GM21825 (cell line): ENCODE results near the gene POLA2.
"Not testable (repeated sequence)": the region's sequence is repeated elsewhere in the genome, so short reads cannot be mapped to it uniquely, and the experiment has no call there.

Experiments used
- ATAC-seq: cut with Tn5 transposase; IDR thresholded peaks from one replicate; pipeline ENCODE4 v1.9.1; 2021; ENCODE audit warnings: mild to moderate bottlenecking, moderate library complexity; ENCODE audit not compliant: unreplicated experiment

The POLA2 gene

DNA sequence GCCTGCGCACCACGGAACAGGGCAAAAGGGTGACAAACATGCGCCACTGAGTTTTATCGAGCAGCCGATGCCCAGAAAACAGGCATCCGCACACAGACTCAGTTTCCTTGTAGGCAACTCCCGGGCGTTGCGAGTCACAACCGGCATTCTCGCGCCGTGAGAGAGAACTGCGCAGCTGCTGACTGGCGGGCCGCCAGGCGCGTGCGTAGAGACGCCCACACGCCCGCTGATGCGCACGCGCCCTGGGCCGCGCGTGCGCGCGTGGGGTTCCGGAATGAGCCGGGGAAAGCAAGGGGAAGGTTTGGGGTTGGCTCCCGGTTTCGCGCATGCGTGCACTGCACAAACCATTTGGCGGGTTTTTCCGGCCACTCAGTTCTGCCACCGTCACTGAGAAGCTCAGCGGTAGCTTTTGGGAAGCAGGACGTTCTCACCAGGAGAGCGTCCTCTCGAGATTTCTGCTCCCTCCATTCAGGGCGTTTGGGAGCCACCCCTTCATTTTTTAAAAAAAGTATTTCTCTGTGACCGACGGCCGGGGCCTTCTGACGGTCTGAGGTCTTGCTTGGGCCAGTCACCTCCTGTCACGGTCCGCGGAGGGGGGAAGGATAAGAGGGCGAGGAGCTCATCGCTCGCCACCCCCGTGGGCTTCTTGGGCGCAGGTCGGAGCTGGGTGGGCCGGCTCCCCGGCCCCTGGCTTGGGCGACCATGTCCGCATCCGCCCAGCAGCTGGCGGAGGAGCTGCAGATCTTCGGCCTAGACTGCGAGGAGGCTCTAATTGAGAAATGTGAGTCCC is at the start of gene POLA2:
Gene POLA2 (plus strand): TSS at position 372 of the 790 bp plus-strand sequence. CDS start 331 bp downstream, at position 703.
- peak; percentile 79 for ATAC-seq

- ATAC-seq = no peak
Observed at GRCh38 chr11:65212226-65212801, 49.4 kb upstream of the POLA2 start.

DNA sequence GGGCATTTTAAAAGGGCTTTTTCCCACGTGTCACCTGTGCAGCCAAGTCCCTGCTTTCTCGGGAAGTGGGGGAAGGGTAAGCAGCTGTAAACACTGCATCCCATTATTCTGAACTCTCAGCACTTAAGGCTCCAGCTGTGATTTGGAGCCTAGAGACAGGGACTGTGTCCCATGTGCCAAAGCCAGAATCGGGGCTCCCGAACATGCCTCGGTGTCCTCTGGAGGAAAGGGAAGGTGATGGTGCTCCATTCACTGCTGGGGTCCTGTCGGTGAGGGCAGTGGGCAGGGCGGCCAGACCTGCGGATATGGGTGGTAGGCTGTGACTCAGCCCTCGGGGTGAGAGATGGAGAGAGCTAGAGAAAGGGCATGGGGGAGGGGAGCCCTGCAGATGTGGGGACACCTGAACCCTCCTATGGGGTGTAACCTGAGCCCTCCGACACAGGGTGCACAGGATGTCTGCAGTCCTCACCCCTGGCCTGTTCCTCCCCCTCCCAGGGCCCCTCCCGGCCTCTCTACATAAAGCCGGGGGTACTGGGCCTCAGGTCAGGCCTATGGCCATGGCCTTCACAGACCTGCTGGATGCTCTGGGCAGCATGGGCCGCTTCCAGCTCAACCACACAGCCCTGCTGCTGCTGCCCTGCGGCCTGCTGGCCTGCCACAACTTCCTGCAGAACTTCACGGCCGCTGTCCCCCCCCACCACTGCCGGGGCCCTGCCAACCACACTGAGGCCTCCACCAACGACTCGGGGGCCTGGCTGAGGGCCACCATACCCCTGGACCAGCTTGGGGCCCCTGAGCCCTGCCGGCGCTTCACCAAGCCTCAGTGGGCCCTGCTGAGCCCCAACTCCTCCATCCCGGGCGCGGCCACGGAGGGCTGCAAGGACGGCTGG is 48.2 kb upstream of the POLA2 start:
- no peak for ATAC-seq

DNA sequence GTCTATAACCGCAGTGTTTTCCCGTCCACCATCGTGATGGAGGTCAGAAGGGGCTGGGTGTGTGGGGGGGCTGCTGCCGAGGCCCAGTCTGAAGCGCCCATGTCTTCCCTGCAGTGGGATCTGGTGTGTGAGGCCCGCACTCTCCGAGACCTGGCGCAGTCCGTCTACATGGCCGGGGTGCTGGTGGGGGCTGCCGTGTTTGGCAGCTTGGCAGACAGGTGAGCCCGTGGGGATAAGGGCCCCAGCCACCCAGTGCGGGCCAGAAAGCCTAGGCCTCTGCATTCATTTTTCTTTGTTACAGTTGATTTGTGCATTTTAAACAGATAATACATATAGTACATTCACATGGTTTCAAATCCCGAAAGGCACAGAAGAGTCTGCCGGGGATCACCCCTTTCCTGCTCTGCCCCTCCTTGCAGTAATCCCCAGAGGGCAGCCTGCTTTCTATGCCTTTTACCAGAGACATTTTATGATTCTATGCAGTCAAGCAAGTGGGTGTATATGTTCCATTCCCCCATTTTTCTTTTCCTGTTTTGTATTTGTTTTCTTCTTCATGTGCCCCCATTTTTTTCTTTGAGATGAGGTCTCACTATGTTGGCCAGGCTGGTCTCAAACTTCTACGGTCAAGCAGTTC is 47.4 kb upstream of the POLA2 start:
- ATAC-seq = no peak

DNA sequence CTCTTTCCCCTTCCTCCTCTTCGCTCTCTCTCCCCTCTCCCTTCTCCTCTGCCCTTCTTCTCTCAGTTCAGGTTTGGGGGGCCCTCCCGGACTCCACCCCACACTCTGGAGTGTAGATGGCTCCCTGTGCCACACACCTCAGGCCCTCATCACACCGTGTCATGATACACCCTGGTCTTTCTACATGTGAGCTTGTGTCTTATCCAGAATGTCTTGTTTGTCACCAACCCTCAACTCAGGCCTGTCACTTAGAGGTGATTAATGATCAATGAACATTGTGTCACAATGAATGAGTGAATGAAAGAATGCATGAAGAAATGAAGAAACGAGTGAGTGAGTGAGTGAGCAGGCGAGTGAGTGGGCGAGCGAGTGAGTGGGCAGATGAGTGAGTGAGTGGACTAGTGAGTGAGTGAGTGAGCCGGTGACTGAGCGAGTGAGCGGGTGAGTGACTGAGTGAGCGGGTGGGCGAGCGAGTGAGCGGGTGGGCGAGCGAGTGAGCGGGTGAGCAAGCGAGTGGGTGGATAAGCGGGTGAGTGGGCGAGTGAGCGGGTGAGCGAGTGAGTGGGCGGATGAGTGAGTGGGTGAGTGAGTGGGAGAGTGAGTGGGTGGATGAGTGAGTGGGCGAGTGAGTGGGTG is 46.2 kb upstream of the POLA2 start:
- ATAC-seq = no peak

DNA sequence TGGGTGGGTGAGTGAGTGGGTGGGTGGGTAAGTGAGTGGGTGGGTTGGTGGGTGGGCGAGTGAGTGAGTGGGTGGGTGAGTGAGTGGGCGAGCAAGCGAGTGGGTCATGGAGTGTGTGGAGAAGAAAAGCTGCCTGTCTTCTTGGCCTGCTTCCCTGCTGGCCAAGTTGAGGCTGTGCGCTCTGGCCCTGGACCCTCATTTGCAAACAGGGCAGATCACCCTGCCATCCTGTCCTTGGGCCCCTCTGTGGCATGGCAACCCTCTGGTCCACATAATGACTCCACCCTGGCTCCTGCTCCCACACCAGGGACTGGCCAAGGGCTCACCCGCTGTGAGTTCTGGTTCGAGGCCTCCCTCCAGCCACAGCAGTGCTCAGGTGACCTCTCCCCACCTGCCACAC is 44.9 kb upstream of the POLA2 start:
- no peak for ATAC-seq

- ATAC-seq = no peak
Observed at GRCh38 chr11:65217441-65218423, 44.0 kb upstream of the POLA2 start.

- ATAC-seq = no peak
Observed at GRCh38 chr11:65218446-65218845, 43.3 kb upstream of the POLA2 start.

GRCh38 chr11:65219930-65220213 is 41.9 kb upstream of the POLA2 start:
- no peak for ATAC-seq

- ATAC-seq = no peak
Observed at GRCh38 chr11:65221026-65221425, 40.7 kb upstream of the POLA2 start.

DNA sequence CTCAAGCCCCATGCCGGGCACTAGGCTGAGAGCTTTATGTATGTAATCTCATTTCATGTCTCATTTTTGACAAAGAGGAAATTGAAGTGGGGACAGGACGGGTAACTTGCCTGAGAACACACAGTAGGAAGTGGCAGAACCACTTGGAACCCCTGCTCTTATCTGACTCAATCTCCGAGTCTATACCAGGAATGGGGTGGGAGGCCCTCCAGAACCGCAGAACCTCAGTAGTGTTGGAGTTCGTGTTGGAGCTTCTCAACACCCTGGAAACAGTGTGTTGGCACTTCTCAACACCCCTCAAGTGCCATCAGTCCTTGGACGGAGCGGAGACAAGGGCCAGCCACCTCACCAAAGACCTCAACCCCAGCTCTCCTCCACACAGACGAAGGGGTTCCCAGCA is 38.8 kb upstream of the POLA2 start:
- no peak for ATAC-seq

GRCh38 chr11:65224930-65225278 is 36.9 kb upstream of the POLA2 start:
- no peak for ATAC-seq

- no peak for ATAC-seq
Observed at GRCh38 chr11:65225279-65226102, 36.3 kb upstream of the POLA2 start.

- ATAC-seq = no peak
Observed at GRCh38 chr11:65226103-65226442, 35.7 kb upstream of the POLA2 start.

DNA sequence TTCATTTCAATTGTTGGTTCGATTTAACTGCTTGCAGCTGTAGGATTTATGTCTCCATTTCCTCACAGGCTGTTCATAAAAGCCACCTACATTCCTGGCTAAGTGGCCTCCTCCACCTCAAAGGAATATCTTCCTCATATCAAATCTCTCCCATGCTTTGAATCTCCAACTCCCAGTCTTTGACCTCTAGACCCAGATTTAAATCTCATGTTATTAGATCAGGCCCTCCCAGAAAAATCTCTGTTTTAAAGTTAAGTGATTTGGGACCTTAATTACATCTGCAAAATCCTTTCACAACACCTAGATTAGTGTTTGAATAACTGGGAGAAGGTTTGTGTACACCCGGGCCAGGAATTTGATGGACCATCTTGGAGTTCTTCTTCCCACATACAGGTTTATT is 33.9 kb upstream of the POLA2 start:
- ATAC-seq = no peak

- no peak for ATAC-seq
Observed at GRCh38 chr11:65236194-65237059, 25.3 kb upstream of the POLA2 start.

DNA sequence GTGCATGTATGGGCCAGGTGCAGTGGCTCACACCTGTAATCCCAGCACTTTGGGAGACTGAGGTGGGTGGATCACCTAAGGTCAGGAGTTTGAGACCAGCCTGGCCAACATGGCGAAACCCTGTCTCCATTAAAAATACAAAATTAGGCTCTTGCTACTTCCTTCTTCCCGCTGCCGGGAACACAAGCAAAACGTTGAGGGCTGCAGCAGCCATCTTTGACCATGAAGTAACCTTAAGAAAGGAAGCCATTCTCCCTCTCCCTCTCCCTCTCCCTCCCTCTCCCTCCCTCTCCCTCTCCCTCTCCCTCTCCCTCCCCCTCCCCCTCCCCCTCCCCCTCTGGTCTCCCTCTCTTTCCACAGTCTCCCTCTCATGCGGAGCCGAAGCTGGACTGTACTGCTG is 23.5 kb upstream of the POLA2 start:
- not testable (repeated sequence) for ATAC-seq

- ATAC-seq = no peak
Observed at GRCh38 chr11:65241134-65241533, 20.6 kb upstream of the POLA2 start.
